ENCODE measurements around the gene CCDC57. TPM values are rescaled to one million over a fixed set of nuclear protein-coding genes. Genes with fewer than 3 reads are reported as not detected.

Gene CCDC57
- total and polyA plus RNA-seq, 2 of the 8 experiments (the other 6 are each of a cell fraction or from before 2014, with no cell fraction given) = 8.4 to 12.9 TPM

DNA sequence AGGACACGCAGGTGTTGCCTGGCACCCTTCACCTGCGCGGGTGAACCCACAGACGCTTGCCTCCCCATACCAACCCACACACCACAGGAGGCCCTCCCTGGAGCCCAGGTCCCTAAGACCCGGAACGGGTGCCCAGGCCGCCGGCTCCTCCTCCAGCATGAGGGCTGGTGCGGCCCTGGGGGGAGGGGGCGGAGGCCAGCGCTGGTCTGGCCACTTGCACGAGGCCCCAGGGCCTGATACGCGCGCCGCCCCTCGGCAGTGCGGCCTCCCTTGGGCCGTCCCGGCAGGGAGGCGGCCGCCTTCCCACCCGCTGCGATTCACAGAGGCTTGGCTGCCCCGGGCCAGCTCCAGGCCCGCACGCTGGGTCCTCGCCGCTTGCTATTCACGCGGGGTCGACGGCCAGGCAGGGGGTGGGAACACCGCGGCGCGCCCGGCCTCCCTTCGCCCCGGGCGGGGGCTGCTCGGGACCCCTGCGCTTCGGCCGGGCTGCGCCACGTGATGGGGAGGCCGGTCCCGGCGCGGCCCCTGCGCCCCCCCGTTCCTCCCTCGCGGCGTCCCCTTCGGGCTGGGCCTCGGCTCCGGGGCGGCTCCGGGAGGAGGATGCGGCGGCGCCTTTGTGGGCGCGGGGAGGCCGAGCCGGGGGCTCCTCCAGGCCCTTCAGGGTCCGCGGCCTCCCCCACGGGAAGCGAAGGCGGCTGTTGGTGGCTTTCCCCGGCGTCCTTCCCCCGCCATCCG lies 115.3 kb downstream of the CCDC57 start:
- no peak for DNase-seq (ENCODE audit: low read depth in 1 of 2, low spot score in 2 of 2)
- H3K79me2 ChIP-seq (ENCODE audit: control insufficient read depth in 1 of 2, insufficient read depth in 2 of 2, low read length in 2 of 2) = peaks cover 15 to 47% of the 10 kb centered on the region in 2 experiments; a peak in 3 of 4 replicates
- H3K56ac ChIP-seq (replicated peaks; ENCODE audit: insufficient read length, low read depth, low read length) = peak overlapping the region; percentile 82
- H3K18ac ChIP-seq (ENCODE audit: extremely low read depth, low read length) = peak overlapping the region; percentile 83
- 0 out of 2 replicates have a peak overlapping the region, but pooled peaks have one; percentile 9 for H2BK12ac ChIP-seq (ENCODE audit: low read depth, low read length)
- H3K36me3 ChIP-seq (ENCODE audit: control insufficient read depth in 2 of 4, insufficient read depth in 4 of 4, low read length in 3 of 4) = peaks cover 23 to 37% (median 32%) of the 10 kb centered on the region in 4 experiments; a peak in 7 of 8 replicates
- peaks cover 14% of the 10 kb centered on the region; the same call in 1 of the 2 replicates for H3K23me2 ChIP-seq (ENCODE audit: low read depth, low read length)
- H2BK20ac ChIP-seq (ENCODE audit: low read length) = no peak overlapping the region
- CTCF ChIA-PET (ENCODE audit: partially characterized antibody) = interaction anchor here (1.4 to 1.5 kb wide), 2 partner anchors 12 to 31 kb away, joined by 3 to 5 read pairs; partner anchors contain the start of gene DUS1L
- peak overlapping the region; percentile 85 for H4K8ac ChIP-seq (ENCODE audit: extremely low read depth, insufficient read depth, low read length)
- H2AFZ ChIP-seq (ENCODE audit: low read length) = no peak overlapping the region
- H3K9me3 ChIP-seq (ENCODE audit: insufficient read depth in 2 of 2, low read depth in 1 of 2, low read length in 1 of 2) = no peaks in the 10 kb centered on the region
- peak overlapping the region; percentile 27 for H4K91ac ChIP-seq (replicated peaks; ENCODE audit: insufficient read length, low read length)
- no peak overlapping the region for H3K14ac ChIP-seq (ENCODE audit: insufficient read length)
- peak overlapping the region; percentile 53; the same call in 1 of the 2 replicates for H2AK5ac ChIP-seq (ENCODE audit: low read depth, low read length)
- POLR2A ChIA-PET (ENCODE audit: partially characterized antibody) = interaction anchor here (1.1 to 4.2 kb wide), 22 partner anchors 10 to 173 kb away, joined by 3 to 21 read pairs (median 5); partner anchors contain the start of genes DCXR and DUS1L
- H3K27ac ChIP-seq (ENCODE audit: low read depth, low read length) = peak overlapping the region; percentile 16; the same call in 1 of the 2 replicates
- no peak overlapping the region for H3K23ac ChIP-seq (ENCODE audit: insufficient read length)
- peak overlapping the region; percentile 53 for H3K4ac ChIP-seq (replicated peaks; ENCODE audit: insufficient read length, low read depth, low read length)
- peak overlapping the region; percentile 94 for H2BK120ac ChIP-seq (replicated peaks; ENCODE audit: low read depth, low read length)
- peaks cover 13% of the 10 kb centered on the region for H3K79me1 ChIP-seq (ENCODE audit: low read depth, low read length)
- peak overlapping the region; percentile 52; the same call in 1 of the 2 replicates for H2BK5ac ChIP-seq (ENCODE audit: low read depth, low read length)
- peak overlapping the region; percentile 53 for H4K5ac ChIP-seq (ENCODE audit: insufficient read length, low read depth, low read length)
- peak overlapping the region; percentile 80 to 85 for H3K4me2 ChIP-seq (ENCODE audit: insufficient read depth in 1 of 2, low read depth in 2 of 2, low read length in 2 of 2)
- H3K4me1 ChIP-seq (replicated peaks in 1 of 4; ENCODE audit: control insufficient read depth in 3 of 4, insufficient read depth in 4 of 4, low read length in 3 of 4) = peaks cover 0 to 41% (median 33%) of the 10 kb centered on the region in 4 experiments; a peak in 6 of 7 replicates
- no peaks in the 10 kb centered on the region for H3K27me3 ChIP-seq (replicated peaks in 1 of 4; ENCODE audit: control insufficient read depth in 3 of 4, extremely low read depth in 1 of 4, insufficient read depth in 3 of 4, low read length in 3 of 4)
- no peak overlapping the region for H2BK15ac ChIP-seq (ENCODE audit: low read length)
- WGBS, 2 experiments (ENCODE audit: extremely low coverage in 1 of 2, insufficient coverage in 1 of 2, insufficient read length in 1 of 2, insufficient replicate concordance in 2 of 2, low coverage in 1 of 2, low lambda C conversion rate in 2 of 2, missing lambda C conversion rate in 1 of 2) = 3% methylated on average over 48 of the region's 77 CpGs; no CpG with 5 or more reads in 1 of the 2 experiments
- peak overlapping the region; percentile 55 to 77 (median 68) for H3K9ac ChIP-seq (replicated peaks in 1 of 4; ENCODE audit: extremely low read depth in 1 of 4, low read depth in 3 of 4, low read length in 3 of 4)
- peaks cover 7 to 36% of the 10 kb centered on the region in 2 experiments for H4K20me1 ChIP-seq (replicated peaks in 1 of 2; ENCODE audit: control insufficient read depth in 1 of 2, insufficient read depth in 2 of 2, low read length in 2 of 2)
- no peak for FAIRE-seq
- H3K4me3 ChIP-seq (ENCODE audit: extremely low read depth in 1 of 4, insufficient read depth in 2 of 4, low read depth in 3 of 4, low read length in 4 of 4) = peak overlapping the region; percentile 62 to 94 (median 78)
- no peak for TF ChIP-seq SRF (IDR thresholded peaks at IDR 0.05; ENCODE audit: low read depth, low read length)
- TF ChIP-seq, protein P1, sequence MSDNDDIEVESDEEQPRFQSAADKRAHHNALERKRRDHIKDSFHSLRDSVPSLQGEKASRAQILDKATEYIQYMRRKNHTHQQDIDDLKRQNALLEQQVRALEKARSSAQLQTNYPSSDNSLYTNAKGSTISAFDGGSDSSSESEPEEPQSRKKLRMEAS (IDR thresholded peaks at IDR 0.05) = peak; percentile 49
- no peak for TF ChIP-seq SIX5 (IDR thresholded peaks at IDR 0.05; ENCODE audit: low read depth, low read length)
- TF ChIP-seq RAD21 (IDR thresholded peaks at IDR 0.05 in 1 of 2, conservative IDR thresholded peaks at IDR 0.05 in 1 of 2; ENCODE audit: low read depth in 2 of 2, low read length in 2 of 2) = no peak
- no peak for TF ChIP-seq CEBPB (IDR thresholded peaks at IDR 0.05; ENCODE audit: low read depth, low read length)
- no peak for TF ChIP-seq EZH2 (IDR thresholded peaks at IDR 0.05; ENCODE audit: low read depth, low read length, severe bottlenecking)
- no peak for TF ChIP-seq TAF1 (IDR thresholded peaks at IDR 0.05; ENCODE audit: low read depth, low read length)
- no peak for TF ChIP-seq KDM5A (IDR thresholded peaks at IDR 0.05; ENCODE audit: low read length)
- no peak for TF ChIP-seq EGR1 (IDR thresholded peaks at IDR 0.05; ENCODE audit: borderline replicate concordance, low read depth, low read length)
- TF ChIP-seq RBBP5 (IDR thresholded peaks at IDR 0.05; ENCODE audit: borderline replicate concordance, low read depth, low read length) = no peak
- no peak for TF ChIP-seq TAF7 (optimal IDR thresholded peaks at IDR 0.05; ENCODE audit: borderline replicate concordance, low read depth, low read length)
